LNCAP (cell line): ENCODE results near the gene FHL5.

Experiments
- TF ChIP-seq, protein P1 (sequence below): fragments of 450-650 bp; IDR thresholded peaks from 2 replicates; pipeline ENCODE4 v1.5.1; 2017; ENCODE audit warnings: mild to moderate bottlenecking

FHL5 gene

GRCh38 chr6:96575359-96575758 is 12.4 kb downstream of the FHL5 start:
- TF ChIP-seq, protein P1, sequence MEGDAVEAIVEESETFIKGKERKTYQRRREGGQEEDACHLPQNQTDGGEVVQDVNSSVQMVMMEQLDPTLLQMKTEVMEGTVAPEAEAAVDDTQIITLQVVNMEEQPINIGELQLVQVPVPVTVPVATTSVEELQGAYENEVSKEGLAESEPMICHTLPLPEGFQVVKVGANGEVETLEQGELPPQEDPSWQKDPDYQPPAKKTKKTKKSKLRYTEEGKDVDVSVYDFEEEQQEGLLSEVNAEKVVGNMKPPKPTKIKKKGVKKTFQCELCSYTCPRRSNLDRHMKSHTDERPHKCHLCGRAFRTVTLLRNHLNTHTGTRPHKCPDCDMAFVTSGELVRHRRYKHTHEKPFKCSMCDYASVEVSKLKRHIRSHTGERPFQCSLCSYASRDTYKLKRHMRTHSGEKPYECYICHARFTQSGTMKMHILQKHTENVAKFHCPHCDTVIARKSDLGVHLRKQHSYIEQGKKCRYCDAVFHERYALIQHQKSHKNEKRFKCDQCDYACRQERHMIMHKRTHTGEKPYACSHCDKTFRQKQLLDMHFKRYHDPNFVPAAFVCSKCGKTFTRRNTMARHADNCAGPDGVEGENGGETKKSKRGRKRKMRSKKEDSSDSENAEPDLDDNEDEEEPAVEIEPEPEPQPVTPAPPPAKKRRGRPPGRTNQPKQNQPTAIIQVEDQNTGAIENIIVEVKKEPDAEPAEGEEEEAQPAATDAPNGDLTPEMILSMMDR, result no peak

- TF ChIP-seq, protein P1, result no peak
These were observed 13.3 kb downstream of the FHL5 start for GRCh38 chr6:96576221-96576620.

DNA sequence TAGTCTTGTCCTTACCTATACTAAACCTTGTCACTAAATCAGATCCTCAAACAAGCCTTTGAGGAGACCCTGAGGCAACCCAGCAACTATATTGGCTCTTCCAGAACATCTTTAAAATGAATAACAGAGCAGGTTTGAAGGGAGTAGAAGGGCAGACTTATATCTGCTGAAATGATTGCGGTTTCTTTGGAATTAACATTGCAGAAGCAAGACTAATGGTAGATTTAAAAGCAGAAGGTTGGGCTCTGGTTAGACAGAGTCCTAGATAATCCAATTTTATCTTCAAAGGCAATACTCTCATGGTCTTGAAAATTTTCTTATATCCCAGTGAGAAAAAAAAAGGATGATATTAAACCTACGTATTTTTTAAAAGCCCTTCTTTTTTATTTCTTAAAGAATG is 19.1 kb downstream of the FHL5 start:
- TF ChIP-seq, protein P1, result no peak

GRCh38 chr6:96582436-96582835 is 19.5 kb downstream of the FHL5 start:
- TF ChIP-seq, protein P1, result no peak

DNA sequence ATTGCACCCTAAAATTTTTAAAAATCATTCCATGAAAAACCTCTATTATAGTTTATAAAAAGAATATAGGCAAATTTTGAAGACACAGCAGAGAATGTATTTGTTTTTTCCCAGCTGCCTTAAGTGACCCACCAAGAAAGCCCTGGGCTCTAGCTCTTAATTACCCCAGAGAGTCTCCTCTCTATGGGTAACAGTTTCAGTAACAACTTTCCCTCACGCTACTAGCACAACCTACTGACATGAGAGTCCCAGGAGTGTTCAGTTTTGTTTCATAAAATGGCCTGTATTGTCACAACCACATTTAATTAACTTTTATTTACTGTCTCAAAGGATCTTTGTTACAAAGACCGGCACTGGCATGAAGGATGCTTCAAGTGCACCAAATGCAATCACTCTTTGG is 41.5 kb downstream of the FHL5 start:
- TF ChIP-seq, protein P1, result no peak

GRCh38 chr6:96608074-96608473 is 45.1 kb downstream of the FHL5 start:
- TF ChIP-seq, protein P1, result no peak

GRCh38 chr6:96610019-96610418 is 47.1 kb downstream of the FHL5 start:
- TF ChIP-seq, protein P1, result no peak

GRCh38 chr6:96611342-96611991 is 48.5 kb downstream of the FHL5 start:
- TF ChIP-seq, protein P1, result no peak
